ENCODE results near the gene ATG12. TPM values are rescaled to one million over a fixed set of nuclear protein-coding genes. Genes with fewer than 3 reads are reported as not detected.

ATG12 gene
- total and polyA plus RNA-seq, 2 of the 8 experiments (the other 6 are each of a cell fraction or from before 2014, with no cell fraction given), result 23.8 to 49.3 TPM

DNA sequence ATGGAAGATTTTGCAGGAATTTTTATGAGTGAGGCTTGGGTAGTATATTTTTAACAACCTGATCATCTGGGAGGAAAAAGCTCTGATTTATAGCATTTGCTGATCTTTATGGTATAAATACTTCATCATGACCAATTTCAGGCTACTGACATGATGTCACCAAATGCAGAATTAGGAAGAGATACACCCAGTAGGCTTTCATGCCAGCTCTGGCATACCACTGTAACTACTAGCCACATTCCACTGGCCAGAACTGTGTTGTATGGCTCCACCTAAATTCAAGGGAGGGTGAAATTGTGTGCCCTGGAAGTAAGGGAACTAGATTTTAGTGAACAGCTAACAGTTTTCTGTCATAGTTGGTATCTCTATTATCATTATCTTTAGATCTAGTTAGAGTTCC lies 18.0 kb upstream of the ATG12 start (continued):
- TF ChIP-seq, protein P1, sequence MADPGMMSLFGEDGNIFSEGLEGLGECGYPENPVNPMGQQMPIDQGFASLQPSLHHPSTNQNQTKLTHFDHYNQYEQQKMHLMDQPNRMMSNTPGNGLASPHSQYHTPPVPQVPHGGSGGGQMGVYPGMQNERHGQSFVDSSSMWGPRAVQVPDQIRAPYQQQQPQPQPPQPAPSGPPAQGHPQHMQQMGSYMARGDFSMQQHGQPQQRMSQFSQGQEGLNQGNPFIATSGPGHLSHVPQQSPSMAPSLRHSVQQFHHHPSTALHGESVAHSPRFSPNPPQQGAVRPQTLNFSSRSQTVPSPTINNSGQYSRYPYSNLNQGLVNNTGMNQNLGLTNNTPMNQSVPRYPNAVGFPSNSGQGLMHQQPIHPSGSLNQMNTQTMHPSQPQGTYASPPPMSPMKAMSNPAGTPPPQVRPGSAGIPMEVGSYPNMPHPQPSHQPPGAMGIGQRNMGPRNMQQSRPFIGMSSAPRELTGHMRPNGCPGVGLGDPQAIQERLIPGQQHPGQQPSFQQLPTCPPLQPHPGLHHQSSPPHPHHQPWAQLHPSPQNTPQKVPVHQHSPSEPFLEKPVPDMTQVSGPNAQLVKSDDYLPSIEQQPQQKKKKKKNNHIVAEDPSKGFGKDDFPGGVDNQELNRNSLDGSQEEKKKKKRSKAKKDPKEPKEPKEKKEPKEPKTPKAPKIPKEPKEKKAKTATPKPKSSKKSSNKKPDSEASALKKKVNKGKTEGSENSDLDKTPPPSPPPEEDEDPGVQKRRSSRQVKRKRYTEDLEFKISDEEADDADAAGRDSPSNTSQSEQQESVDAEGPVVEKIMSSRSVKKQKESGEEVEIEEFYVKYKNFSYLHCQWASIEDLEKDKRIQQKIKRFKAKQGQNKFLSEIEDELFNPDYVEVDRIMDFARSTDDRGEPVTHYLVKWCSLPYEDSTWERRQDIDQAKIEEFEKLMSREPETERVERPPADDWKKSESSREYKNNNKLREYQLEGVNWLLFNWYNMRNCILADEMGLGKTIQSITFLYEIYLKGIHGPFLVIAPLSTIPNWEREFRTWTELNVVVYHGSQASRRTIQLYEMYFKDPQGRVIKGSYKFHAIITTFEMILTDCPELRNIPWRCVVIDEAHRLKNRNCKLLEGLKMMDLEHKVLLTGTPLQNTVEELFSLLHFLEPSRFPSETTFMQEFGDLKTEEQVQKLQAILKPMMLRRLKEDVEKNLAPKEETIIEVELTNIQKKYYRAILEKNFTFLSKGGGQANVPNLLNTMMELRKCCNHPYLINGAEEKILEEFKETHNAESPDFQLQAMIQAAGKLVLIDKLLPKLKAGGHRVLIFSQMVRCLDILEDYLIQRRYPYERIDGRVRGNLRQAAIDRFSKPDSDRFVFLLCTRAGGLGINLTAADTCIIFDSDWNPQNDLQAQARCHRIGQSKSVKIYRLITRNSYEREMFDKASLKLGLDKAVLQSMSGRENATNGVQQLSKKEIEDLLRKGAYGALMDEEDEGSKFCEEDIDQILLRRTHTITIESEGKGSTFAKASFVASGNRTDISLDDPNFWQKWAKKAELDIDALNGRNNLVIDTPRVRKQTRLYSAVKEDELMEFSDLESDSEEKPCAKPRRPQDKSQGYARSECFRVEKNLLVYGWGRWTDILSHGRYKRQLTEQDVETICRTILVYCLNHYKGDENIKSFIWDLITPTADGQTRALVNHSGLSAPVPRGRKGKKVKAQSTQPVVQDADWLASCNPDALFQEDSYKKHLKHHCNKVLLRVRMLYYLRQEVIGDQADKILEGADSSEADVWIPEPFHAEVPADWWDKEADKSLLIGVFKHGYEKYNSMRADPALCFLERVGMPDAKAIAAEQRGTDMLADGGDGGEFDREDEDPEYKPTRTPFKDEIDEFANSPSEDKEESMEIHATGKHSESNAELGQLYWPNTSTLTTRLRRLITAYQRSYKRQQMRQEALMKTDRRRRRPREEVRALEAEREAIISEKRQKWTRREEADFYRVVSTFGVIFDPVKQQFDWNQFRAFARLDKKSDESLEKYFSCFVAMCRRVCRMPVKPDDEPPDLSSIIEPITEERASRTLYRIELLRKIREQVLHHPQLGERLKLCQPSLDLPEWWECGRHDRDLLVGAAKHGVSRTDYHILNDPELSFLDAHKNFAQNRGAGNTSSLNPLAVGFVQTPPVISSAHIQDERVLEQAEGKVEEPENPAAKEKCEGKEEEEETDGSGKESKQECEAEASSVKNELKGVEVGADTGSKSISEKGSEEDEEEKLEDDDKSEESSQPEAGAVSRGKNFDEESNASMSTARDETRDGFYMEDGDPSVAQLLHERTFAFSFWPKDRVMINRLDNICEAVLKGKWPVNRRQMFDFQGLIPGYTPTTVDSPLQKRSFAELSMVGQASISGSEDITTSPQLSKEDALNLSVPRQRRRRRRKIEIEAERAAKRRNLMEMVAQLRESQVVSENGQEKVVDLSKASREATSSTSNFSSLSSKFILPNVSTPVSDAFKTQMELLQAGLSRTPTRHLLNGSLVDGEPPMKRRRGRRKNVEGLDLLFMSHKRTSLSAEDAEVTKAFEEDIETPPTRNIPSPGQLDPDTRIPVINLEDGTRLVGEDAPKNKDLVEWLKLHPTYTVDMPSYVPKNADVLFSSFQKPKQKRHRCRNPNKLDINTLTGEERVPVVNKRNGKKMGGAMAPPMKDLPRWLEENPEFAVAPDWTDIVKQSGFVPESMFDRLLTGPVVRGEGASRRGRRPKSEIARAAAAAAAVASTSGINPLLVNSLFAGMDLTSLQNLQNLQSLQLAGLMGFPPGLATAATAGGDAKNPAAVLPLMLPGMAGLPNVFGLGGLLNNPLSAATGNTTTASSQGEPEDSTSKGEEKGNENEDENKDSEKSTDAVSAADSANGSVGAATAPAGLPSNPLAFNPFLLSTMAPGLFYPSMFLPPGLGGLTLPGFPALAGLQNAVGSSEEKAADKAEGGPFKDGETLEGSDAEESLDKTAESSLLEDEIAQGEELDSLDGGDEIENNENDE (IDR thresholded peaks at IDR 0.05; ENCODE audit: insufficient replicate concordance, low read length), result no peak
- TF ChIP-seq SIX5 (IDR thresholded peaks at IDR 0.05; ENCODE audit: low read depth, low read length) (no peak), TAF1 (IDR thresholded peaks at IDR 0.05; ENCODE audit: low read depth, low read length) (no peak), BRCA1 (IDR thresholded peaks at IDR 0.05; ENCODE audit: low read depth, low read length) (no peak), KDM4A (IDR thresholded peaks at IDR 0.05; ENCODE audit: low read depth, low read length, severe bottlenecking) (no peak)
- TF ChIP-seq, protein P2, sequence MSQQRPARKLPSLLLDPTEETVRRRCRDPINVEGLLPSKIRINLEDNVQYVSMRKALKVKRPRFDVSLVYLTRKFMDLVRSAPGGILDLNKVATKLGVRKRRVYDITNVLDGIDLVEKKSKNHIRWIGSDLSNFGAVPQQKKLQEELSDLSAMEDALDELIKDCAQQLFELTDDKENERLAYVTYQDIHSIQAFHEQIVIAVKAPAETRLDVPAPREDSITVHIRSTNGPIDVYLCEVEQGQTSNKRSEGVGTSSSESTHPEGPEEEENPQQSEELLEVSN (IDR thresholded peaks at IDR 0.05), result no peak
- TF ChIP-seq, protein P3, sequence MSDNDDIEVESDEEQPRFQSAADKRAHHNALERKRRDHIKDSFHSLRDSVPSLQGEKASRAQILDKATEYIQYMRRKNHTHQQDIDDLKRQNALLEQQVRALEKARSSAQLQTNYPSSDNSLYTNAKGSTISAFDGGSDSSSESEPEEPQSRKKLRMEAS (IDR thresholded peaks at IDR 0.05), result no peak
- TF ChIP-seq, protein P4, sequence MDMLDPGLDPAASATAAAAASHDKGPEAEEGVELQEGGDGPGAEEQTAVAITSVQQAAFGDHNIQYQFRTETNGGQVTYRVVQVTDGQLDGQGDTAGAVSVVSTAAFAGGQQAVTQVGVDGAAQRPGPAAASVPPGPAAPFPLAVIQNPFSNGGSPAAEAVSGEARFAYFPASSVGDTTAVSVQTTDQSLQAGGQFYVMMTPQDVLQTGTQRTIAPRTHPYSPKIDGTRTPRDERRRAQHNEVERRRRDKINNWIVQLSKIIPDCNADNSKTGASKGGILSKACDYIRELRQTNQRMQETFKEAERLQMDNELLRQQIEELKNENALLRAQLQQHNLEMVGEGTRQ (IDR thresholded peaks at IDR 0.05; ENCODE audit: low read length), result no peak
